ENCODE measurements around the gene WWOX. TPM values are rescaled to one million over a fixed set of nuclear protein-coding genes. Genes with fewer than 3 reads are reported as not detected.

Gene WWOX
- total and polyA plus RNA-seq, 4 experiments from 2014 or later: 10.4 to 23.1 (median 17.5) TPM

GRCh38 chr16:79204486-79204885 lies 1105.0 kb downstream of the WWOX start:
- Histone ChIP-seq H3K27ac (ENCODE audit: low read depth, low read length) (no peak overlapping the region), H3K4me1 (ENCODE audit: insufficient read depth, low read length) (no peaks in the 10 kb centered on the region), H3K4me3 (ENCODE audit: low read length in 2 of 2) (no peak overlapping the region), H3K27me3 (ENCODE audit: insufficient read depth, low read length) (no peaks in the 10 kb centered on the region), H3K36me3 (ENCODE audit: insufficient read depth, low read length) (no peaks in the 10 kb centered on the region), H3K9me3 (ENCODE audit: control insufficient read depth in 1 of 2, low read length in 2 of 2) (no peaks in the 10 kb centered on the region)
- no peaks in the 10 kb centered on the region for H3K36me3 Mint-ChIP-seq
- CTCF ChIA-PET (ENCODE audit: partially characterized antibody): no interaction called here
- no peaks in the 10 kb centered on the region for H3K9me3 Mint-ChIP-seq
- H3K4me3 Mint-ChIP-seq: no peak overlapping the region
- no peaks in the 10 kb centered on the region for H3K27me3 Mint-ChIP-seq
- intact Hi-C loops (cut with micrococcal nuclease): no loop called here
- H3K4me1 Mint-ChIP-seq: no peaks in the 10 kb centered on the region
- no peak overlapping the region for H3K27ac Mint-ChIP-seq
- POLR2A ChIA-PET (ENCODE audit: partially characterized antibody): no interaction called here
- no peak for DNase-seq

- no peaks in the 10 kb centered on the region for H3K27me3 Mint-ChIP-seq
- Histone ChIP-seq H3K27ac (ENCODE audit: low read depth, low read length) (no peak overlapping the region), H3K27me3 (ENCODE audit: insufficient read depth, low read length) (no peaks in the 10 kb centered on the region), H3K4me3 (ENCODE audit: low read length in 2 of 2) (no peak overlapping the region), H3K4me1 (ENCODE audit: insufficient read depth, low read length) (no peaks in the 10 kb centered on the region), H3K36me3 (ENCODE audit: insufficient read depth, low read length) (no peaks in the 10 kb centered on the region), H3K9me3 (ENCODE audit: control insufficient read depth in 1 of 2, low read length in 2 of 2) (no peaks in the 10 kb centered on the region)
- H3K4me3 Mint-ChIP-seq: no peak overlapping the region
- ChIA-PET CTCF (ENCODE audit: partially characterized antibody) (no interaction called here), POLR2A (ENCODE audit: partially characterized antibody) (no interaction called here)
- DNase-seq: no peak
- peaks cover 0 to 3% (median 0%) of the 10 kb centered on the region in 4 donors for H3K4me1 Mint-ChIP-seq
- H3K9me3 Mint-ChIP-seq: no peaks in the 10 kb centered on the region
- H3K36me3 Mint-ChIP-seq: no peaks in the 10 kb centered on the region
- intact Hi-C loops (cut with micrococcal nuclease): no loop called here
- no peak overlapping the region for H3K27ac Mint-ChIP-seq
Measured at GRCh38 chr16:79206889-79207288, 1107.4 kb downstream of the WWOX start.

DNA sequence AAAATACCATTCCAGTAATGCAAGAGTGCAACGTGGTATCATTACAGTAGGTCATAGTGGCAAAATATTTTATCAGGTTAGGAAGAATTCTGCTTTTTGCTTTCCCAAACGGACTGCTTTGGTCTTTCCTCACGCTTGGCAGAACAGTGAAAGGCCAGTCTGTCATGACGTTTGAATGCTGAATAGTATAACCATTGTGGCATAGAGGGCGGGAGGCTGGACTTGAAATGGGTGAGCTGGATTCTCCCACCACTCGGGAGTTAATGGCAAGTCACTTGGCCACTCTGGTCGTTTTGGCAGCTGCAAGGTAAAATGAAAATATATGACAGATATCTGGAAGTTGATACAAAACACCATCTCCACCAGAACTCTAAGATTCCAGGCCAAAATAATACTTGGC lies 1109.9 kb downstream of the WWOX start:
- H3K4me1 ChIP-seq (ENCODE audit: insufficient read depth, low read length): no peaks in the 10 kb centered on the region
- H3K4me1 Mint-ChIP-seq: peaks cover 0 to 3% (median 0%) of the 10 kb centered on the region in 4 donors
- no peaks in the 10 kb centered on the region for H3K36me3 ChIP-seq (ENCODE audit: insufficient read depth, low read length)
- ChIA-PET POLR2A (ENCODE audit: partially characterized antibody) (no interaction called here), CTCF (ENCODE audit: partially characterized antibody) (no interaction called here)
- no peaks in the 10 kb centered on the region for H3K27me3 ChIP-seq (ENCODE audit: insufficient read depth, low read length)
- H3K9me3 Mint-ChIP-seq: no peaks in the 10 kb centered on the region
- intact Hi-C loops (cut with micrococcal nuclease): no loop called here
- no peak overlapping the region for H3K27ac Mint-ChIP-seq
- H3K27ac ChIP-seq (ENCODE audit: low read depth, low read length): no peak overlapping the region
- H3K4me3 Mint-ChIP-seq: no peak overlapping the region
- DNase-seq: no peak
- H3K4me3 ChIP-seq (ENCODE audit: low read length in 2 of 2): no peak overlapping the region
- H3K36me3 Mint-ChIP-seq: peaks cover 0 to 10% of the 10 kb centered on the region in 2 donors
- H3K9me3 ChIP-seq (ENCODE audit: control insufficient read depth in 1 of 2, low read length in 2 of 2): no peaks in the 10 kb centered on the region
- H3K27me3 Mint-ChIP-seq: no peaks in the 10 kb centered on the region

DNA sequence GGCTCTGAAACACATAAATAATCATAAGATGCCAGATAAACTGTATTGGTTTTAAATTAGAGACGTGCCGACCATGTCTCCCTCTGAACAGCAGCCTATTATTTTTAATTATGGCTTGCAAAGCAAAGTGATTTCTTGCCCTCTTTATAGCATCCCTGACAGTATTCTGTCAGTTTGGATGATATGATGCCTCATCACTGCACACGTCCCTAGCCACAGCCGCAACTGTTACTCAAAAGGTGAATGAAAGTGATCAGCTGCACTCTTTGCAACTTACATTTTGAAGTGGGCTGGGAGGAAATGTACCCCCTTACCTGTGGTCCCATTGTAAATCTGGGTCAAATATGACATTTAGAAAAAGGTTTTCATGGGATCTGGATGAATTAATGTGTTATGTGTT lies 1111.2 kb downstream of the WWOX start:
- Histone ChIP-seq H3K27ac (ENCODE audit: low read depth, low read length) (no peak overlapping the region), H3K4me1 (ENCODE audit: insufficient read depth, low read length) (no peaks in the 10 kb centered on the region), H3K36me3 (ENCODE audit: insufficient read depth, low read length) (no peaks in the 10 kb centered on the region), H3K9me3 (ENCODE audit: control insufficient read depth in 1 of 2, low read length in 2 of 2) (no peaks in the 10 kb centered on the region), H3K27me3 (ENCODE audit: insufficient read depth, low read length) (no peaks in the 10 kb centered on the region), H3K4me3 (ENCODE audit: low read length in 2 of 2) (no peak overlapping the region)
- Mint-ChIP-seq H3K4me1 (peaks cover 0 to 3% (median under 1%) of the 10 kb centered on the region in 4 donors), H3K9me3 (no peaks in the 10 kb centered on the region), H3K4me3 (no peak overlapping the region), H3K36me3 (peaks cover 0 to 10% of the 10 kb centered on the region in 2 donors), H3K27me3 (no peaks in the 10 kb centered on the region), H3K27ac (no peak overlapping the region)
- no peak for DNase-seq
- POLR2A ChIA-PET (ENCODE audit: partially characterized antibody): no interaction called here
- CTCF ChIA-PET (ENCODE audit: partially characterized antibody): no interaction called here
- intact Hi-C loops (cut with micrococcal nuclease): no loop called here

- Histone ChIP-seq H3K27me3 (ENCODE audit: insufficient read depth, low read length) (no peaks in the 10 kb centered on the region), H3K27ac (ENCODE audit: low read depth, low read length) (no peak overlapping the region), H3K4me3 (ENCODE audit: low read length in 2 of 2) (no peak overlapping the region), H3K9me3 (ENCODE audit: control insufficient read depth in 1 of 2, low read length in 2 of 2) (no peaks in the 10 kb centered on the region), H3K36me3 (ENCODE audit: insufficient read depth, low read length) (no peaks in the 10 kb centered on the region), H3K4me1 (ENCODE audit: insufficient read depth, low read length) (no peaks in the 10 kb centered on the region)
- peaks cover 0 to 5% (median 1%) of the 10 kb centered on the region in 8 donors for H3K9me3 Mint-ChIP-seq
- ChIA-PET CTCF (ENCODE audit: partially characterized antibody) (no interaction called here), POLR2A (ENCODE audit: partially characterized antibody) (no interaction called here)
- intact Hi-C loops (cut with micrococcal nuclease): no loop called here
- peaks cover 0 to 10% of the 10 kb centered on the region in 2 donors for H3K36me3 Mint-ChIP-seq
- H3K4me3 Mint-ChIP-seq: no peak overlapping the region
- no peak overlapping the region for H3K27ac Mint-ChIP-seq
- no peak for DNase-seq
- H3K27me3 Mint-ChIP-seq: no peaks in the 10 kb centered on the region
- H3K4me1 Mint-ChIP-seq: peaks cover 0 to 6% (median 4%) of the 10 kb centered on the region in 4 donors
Measured at GRCh38 chr16:79211586-79211985, 1112.1 kb downstream of the WWOX start.

GRCh38 chr16:79212114-79212791 lies 1112.8 kb downstream of the WWOX start:
- Mint-ChIP-seq H3K27ac (no peak overlapping the region), H3K4me3 (no peak overlapping the region), H3K4me1 (peaks cover 4 to 9% (median 7%) of the 10 kb centered on the region in 4 donors), H3K9me3 (peaks cover 0 to 5% (median 1%) of the 10 kb centered on the region in 8 donors), H3K27me3 (no peaks in the 10 kb centered on the region), H3K36me3 (peaks cover 0 to 10% of the 10 kb centered on the region in 2 donors)
- Histone ChIP-seq H3K9me3 (ENCODE audit: control insufficient read depth in 1 of 2, low read length in 2 of 2) (no peaks in the 10 kb centered on the region), H3K27ac (ENCODE audit: low read depth, low read length) (no peak overlapping the region), H3K4me3 (ENCODE audit: low read length in 2 of 2) (no peak overlapping the region), H3K4me1 (ENCODE audit: insufficient read depth, low read length) (peaks cover 6% of the 10 kb centered on the region), H3K27me3 (ENCODE audit: insufficient read depth, low read length) (no peaks in the 10 kb centered on the region), H3K36me3 (ENCODE audit: insufficient read depth, low read length) (no peaks in the 10 kb centered on the region)
- intact Hi-C loops (cut with micrococcal nuclease): no loop called here
- POLR2A ChIA-PET (ENCODE audit: partially characterized antibody): no interaction called here
- CTCF ChIA-PET (ENCODE audit: partially characterized antibody): no interaction called here
- no peak for DNase-seq

DNA sequence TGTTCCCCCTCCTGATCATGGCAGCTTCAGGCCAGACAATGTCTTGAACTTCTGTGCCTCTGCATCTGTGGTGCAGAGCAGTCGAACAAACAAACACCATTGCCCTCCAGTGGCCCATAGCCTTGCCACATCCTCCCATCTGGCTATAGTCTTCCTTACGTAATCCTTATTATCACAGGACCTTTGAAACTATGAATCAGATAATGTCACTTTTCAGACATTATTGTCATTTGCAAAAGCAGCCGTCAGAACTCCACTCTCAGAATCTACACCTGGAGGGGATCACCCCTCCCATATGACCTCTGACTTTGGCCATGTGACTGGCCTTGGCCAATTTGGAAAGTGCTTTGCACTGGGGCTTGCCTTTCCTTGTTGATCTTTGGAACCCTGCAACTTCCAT lies 1113.8 kb downstream of the WWOX start:
- Mint-ChIP-seq H3K4me1 (peaks cover 13 to 18% (median 16%) of the 10 kb centered on the region in 4 donors), H3K27ac (no peak overlapping the region), H3K4me3 (no peak overlapping the region), H3K27me3 (no peaks in the 10 kb centered on the region), H3K9me3 (peaks cover 0 to 5% (median 2%) of the 10 kb centered on the region in 8 donors), H3K36me3 (peaks cover 0 to 10% of the 10 kb centered on the region in 2 donors)
- POLR2A ChIA-PET (ENCODE audit: partially characterized antibody): no interaction called here
- Histone ChIP-seq H3K9me3 (ENCODE audit: control insufficient read depth in 1 of 2, low read length in 2 of 2) (no peaks in the 10 kb centered on the region), H3K36me3 (ENCODE audit: insufficient read depth, low read length) (no peaks in the 10 kb centered on the region), H3K27ac (ENCODE audit: low read depth, low read length) (no peak overlapping the region), H3K4me3 (ENCODE audit: low read length in 2 of 2) (no peak overlapping the region), H3K4me1 (ENCODE audit: insufficient read depth, low read length) (peaks cover 15% of the 10 kb centered on the region), H3K27me3 (ENCODE audit: insufficient read depth, low read length) (no peaks in the 10 kb centered on the region)
- CTCF ChIA-PET (ENCODE audit: partially characterized antibody): no interaction called here
- intact Hi-C loops (cut with micrococcal nuclease): no loop called here
- no peak for DNase-seq
